ENCODE data around the gene TPSAB1. TPM values are rescaled to one million over a fixed set of nuclear protein-coding genes. Genes with fewer than 3 reads are reported as not detected.
"Not testable (repeated sequence)": the region's sequence is repeated elsewhere in the genome, so short reads cannot be mapped to it uniquely, and the experiment has no call there.

The TPSAB1 gene
- total RNA-seq, 1 experiment from 2014 or later, result not detected

DNA sequence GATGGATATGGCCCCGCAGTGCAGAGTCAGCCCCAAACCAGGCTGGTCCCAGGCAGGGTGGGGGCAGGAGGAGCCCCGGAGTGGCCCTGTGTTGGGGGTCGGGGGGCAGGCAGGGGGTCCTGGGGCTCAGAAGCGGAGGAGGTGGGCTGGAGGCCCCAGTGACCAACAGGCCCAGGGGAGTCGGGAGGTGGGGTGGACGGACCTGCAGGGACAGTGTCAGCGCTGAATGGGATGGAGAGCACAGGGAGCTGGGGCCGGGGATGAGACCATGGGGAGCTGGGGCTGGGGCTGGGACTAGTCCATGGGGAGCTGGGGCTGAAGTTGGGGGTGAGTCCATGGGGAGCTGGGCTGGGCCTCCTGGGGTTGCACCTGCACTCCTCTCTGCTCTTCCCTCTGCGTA, 930 bp upstream of the TPSAB1 start:
- H3K9me3 ChIP-seq; H3K4me1 ChIP-seq; H3K9me3 Mint-ChIP-seq (ENCODE audit: unreplicated experiment); CTCF ChIA-PET; DNase-seq; H3K27ac Mint-ChIP-seq (ENCODE audit: unreplicated experiment); POLR2A ChIA-PET; H3K4me1 Mint-ChIP-seq (ENCODE audit: low read depth, unreplicated experiment); H3K4me3 Mint-ChIP-seq (ENCODE audit: unreplicated experiment); BruUV-seq (replicated peaks); H3K27me3 Mint-ChIP-seq (ENCODE audit: insufficient read depth, unreplicated experiment); intact Hi-C loops (cut with micrococcal nuclease; ENCODE audit: unreplicated experiment); H3K36me3 ChIP-seq (ENCODE audit: control insufficient read depth, insufficient read depth, low read length); H3K27me3 ChIP-seq (replicated peaks; ENCODE audit: control insufficient read depth, insufficient read depth, low read length); H3K4me3 ChIP-seq (ENCODE audit: low read depth, low read length); H3K36me3 Mint-ChIP-seq (ENCODE audit: insufficient read depth, unreplicated experiment): not testable (repeated sequence)

DNA sequence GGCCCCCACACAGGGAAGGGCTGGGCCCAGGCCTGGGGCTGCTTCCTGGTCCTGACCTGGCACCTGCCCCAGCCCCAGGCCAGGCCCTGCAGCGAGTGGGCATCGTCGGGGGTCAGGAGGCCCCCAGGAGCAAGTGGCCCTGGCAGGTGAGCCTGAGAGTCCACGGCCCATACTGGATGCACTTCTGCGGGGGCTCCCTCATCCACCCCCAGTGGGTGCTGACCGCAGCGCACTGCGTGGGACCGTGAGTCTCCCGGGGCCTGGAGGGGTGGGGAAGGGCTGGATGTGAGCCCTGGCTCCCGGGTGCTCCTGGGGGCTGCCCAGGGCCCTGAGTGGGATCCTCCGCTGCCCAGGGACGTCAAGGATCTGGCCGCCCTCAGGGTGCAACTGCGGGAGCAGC, 576 bp downstream of the TPSAB1 start:
- H3K9me3 Mint-ChIP-seq (ENCODE audit: unreplicated experiment); H3K4me3 ChIP-seq (ENCODE audit: low read depth, low read length); H3K4me1 Mint-ChIP-seq (ENCODE audit: low read depth, unreplicated experiment); POLR2A ChIA-PET; intact Hi-C loops (cut with micrococcal nuclease; ENCODE audit: unreplicated experiment); DNase-seq; H3K4me1 ChIP-seq; H3K36me3 ChIP-seq (ENCODE audit: control insufficient read depth, insufficient read depth, low read length); H3K4me3 Mint-ChIP-seq (ENCODE audit: unreplicated experiment); H3K27me3 ChIP-seq (replicated peaks; ENCODE audit: control insufficient read depth, insufficient read depth, low read length); H3K36me3 Mint-ChIP-seq (ENCODE audit: insufficient read depth, unreplicated experiment); CTCF ChIA-PET; H3K9me3 ChIP-seq; BruUV-seq (replicated peaks); H3K27me3 Mint-ChIP-seq (ENCODE audit: insufficient read depth, unreplicated experiment); H3K27ac Mint-ChIP-seq (ENCODE audit: unreplicated experiment): not testable (repeated sequence)

DNA sequence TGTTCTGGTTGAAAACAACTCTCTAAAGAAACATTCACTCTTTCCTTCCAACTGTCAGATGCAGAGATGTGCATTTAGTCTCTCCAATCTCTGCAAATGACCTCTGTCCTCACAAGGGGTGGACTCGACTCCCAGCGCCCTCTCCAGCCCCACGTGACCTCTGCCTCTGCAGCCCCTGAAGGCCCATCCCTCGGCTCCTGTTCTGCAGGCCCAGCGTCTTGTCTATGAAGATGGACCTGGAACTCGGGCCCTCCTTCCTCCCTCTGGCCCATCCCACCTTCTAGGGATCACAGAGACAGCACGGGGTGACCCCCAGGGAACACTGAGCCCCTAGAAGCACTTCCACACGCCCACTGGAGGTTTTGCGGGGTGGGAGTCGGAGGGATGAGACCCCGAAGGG, 2.9 kb downstream of the TPSAB1 start:
- BruUV-seq (replicated peaks); DNase-seq; H3K36me3 ChIP-seq (ENCODE audit: control insufficient read depth, insufficient read depth, low read length); H3K27me3 ChIP-seq (replicated peaks; ENCODE audit: control insufficient read depth, insufficient read depth, low read length); H3K36me3 Mint-ChIP-seq (ENCODE audit: insufficient read depth, unreplicated experiment); H3K4me1 ChIP-seq; H3K27me3 Mint-ChIP-seq (ENCODE audit: insufficient read depth, unreplicated experiment); CTCF ChIA-PET; H3K27ac Mint-ChIP-seq (ENCODE audit: unreplicated experiment); H3K4me1 Mint-ChIP-seq (ENCODE audit: low read depth, unreplicated experiment); H3K4me3 Mint-ChIP-seq (ENCODE audit: unreplicated experiment); H3K9me3 ChIP-seq; POLR2A ChIA-PET; intact Hi-C loops (cut with micrococcal nuclease; ENCODE audit: unreplicated experiment); H3K9me3 Mint-ChIP-seq (ENCODE audit: unreplicated experiment); H3K4me3 ChIP-seq (ENCODE audit: low read depth, low read length): not testable (repeated sequence)

DNA sequence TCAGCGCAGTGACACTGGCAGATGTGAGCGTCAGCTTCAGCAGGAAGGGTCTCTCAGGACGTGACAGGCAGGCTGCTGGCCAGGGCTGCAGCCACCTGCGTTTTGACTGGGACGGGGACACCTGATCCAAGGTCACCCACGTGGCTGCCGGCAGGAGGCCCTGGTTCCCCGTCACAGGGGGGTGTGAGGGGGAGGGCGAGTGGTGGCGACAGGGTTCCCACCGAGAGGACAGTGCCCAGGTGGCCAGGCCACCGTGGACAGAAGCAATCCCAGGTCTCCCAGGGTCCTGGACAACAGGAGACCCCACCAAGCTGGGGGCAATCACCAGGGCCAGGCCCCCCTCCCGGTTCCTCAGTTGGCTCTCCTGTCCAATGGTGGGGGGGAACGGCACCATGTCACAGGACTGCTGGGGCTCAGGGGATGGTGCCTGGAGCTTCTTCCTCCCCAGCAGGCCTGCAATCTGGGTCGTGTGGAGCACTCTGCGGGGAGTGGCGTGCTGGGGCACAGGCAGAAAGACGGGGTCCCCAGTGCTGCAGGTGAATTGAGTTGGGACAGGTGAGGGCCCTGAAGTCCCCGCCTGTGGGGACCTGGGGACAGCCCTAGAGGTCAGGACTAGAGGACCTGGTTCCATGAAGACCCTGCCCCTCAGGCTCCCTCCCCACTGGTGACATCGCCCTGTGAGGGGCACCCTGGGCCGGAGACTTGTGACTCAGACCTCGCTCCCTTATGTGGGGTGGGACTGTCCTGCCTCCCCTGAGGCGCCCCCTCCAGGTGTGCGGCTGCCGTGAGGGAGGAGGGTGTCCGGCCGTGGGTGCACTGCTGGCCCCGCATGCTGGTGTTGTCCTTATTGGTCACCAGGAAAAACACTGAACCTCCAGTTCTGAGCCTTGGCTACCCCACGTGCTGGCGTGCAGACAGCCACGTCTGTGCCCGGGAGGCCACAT, 3.7 kb downstream of the TPSAB1 start:
- H3K36me3 ChIP-seq (ENCODE audit: control insufficient read depth, insufficient read depth, low read length); BruUV-seq (replicated peaks); H3K4me1 Mint-ChIP-seq (ENCODE audit: low read depth, unreplicated experiment); H3K27me3 ChIP-seq (replicated peaks; ENCODE audit: control insufficient read depth, insufficient read depth, low read length); H3K27me3 Mint-ChIP-seq (ENCODE audit: insufficient read depth, unreplicated experiment); H3K36me3 Mint-ChIP-seq (ENCODE audit: insufficient read depth, unreplicated experiment); DNase-seq; H3K9me3 ChIP-seq; intact Hi-C loops (cut with micrococcal nuclease; ENCODE audit: unreplicated experiment); CTCF ChIA-PET; H3K4me3 Mint-ChIP-seq (ENCODE audit: unreplicated experiment); POLR2A ChIA-PET; H3K4me3 ChIP-seq (ENCODE audit: low read depth, low read length); H3K27ac Mint-ChIP-seq (ENCODE audit: unreplicated experiment); H3K4me1 ChIP-seq; H3K9me3 Mint-ChIP-seq (ENCODE audit: unreplicated experiment): not testable (repeated sequence)

DNA sequence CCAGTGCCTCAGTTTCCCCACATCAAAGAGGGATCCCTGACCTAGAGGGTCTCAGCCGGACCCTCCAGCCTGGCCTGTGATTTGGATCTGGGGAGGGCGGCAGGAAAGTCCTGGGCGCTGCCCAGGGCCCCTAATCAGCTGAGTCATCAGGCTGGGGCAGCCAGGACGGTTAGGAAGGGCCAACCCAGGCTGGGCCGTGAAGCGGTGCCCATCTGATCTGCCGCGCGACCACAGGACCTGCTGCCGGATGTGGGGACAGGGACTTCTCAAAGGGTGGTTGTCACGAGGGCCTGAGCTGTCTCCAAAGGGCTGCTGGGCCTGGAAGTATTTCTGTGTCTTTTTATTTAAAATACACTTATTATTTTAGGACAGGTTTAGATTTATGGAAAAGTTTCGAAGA, 4.4 kb downstream of the TPSAB1 start:
- Mint-ChIP-seq H3K4me3 (ENCODE audit: unreplicated experiment) (no peak overlapping the region), H3K27ac (ENCODE audit: unreplicated experiment) (no peak overlapping the region), H3K27me3 (ENCODE audit: insufficient read depth, unreplicated experiment) (no peaks in the 10 kb centered on the region), H3K9me3 (ENCODE audit: unreplicated experiment) (no peaks in the 10 kb centered on the region), H3K4me1 (ENCODE audit: low read depth, unreplicated experiment) (no peaks in the 10 kb centered on the region), H3K36me3 (ENCODE audit: insufficient read depth, unreplicated experiment) (no peaks in the 10 kb centered on the region)
- CTCF ChIA-PET, result no interaction called here
- no TSS peak for BruUV-seq (replicated peaks)
- Histone ChIP-seq H3K4me3 (ENCODE audit: low read depth, low read length) (no peak overlapping the region), H3K9me3 (no peaks in the 10 kb centered on the region), H3K36me3 (ENCODE audit: control insufficient read depth, insufficient read depth, low read length) (no peaks in the 10 kb centered on the region), H3K4me1 (no peaks in the 10 kb centered on the region), H3K27me3 (replicated peaks; ENCODE audit: control insufficient read depth, insufficient read depth, low read length) (no peaks in the 10 kb centered on the region)
- POLR2A ChIA-PET, result interaction anchor here (0.6 kb wide), 1 partner anchor 1139 kb away, joined by 12 read pairs; no protein-coding TSS in a partner anchor
- TF ChIP-seq, protein P1, sequence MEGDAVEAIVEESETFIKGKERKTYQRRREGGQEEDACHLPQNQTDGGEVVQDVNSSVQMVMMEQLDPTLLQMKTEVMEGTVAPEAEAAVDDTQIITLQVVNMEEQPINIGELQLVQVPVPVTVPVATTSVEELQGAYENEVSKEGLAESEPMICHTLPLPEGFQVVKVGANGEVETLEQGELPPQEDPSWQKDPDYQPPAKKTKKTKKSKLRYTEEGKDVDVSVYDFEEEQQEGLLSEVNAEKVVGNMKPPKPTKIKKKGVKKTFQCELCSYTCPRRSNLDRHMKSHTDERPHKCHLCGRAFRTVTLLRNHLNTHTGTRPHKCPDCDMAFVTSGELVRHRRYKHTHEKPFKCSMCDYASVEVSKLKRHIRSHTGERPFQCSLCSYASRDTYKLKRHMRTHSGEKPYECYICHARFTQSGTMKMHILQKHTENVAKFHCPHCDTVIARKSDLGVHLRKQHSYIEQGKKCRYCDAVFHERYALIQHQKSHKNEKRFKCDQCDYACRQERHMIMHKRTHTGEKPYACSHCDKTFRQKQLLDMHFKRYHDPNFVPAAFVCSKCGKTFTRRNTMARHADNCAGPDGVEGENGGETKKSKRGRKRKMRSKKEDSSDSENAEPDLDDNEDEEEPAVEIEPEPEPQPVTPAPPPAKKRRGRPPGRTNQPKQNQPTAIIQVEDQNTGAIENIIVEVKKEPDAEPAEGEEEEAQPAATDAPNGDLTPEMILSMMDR (IDR thresholded peaks at IDR 0.05; ENCODE audit: insufficient read depth in 1 of 2, low read depth in 1 of 2, low read length in 1 of 2, severe bottlenecking in 1 of 2, unreplicated experiment in 1 of 2), result no peak
- intact Hi-C loops (cut with micrococcal nuclease; ENCODE audit: unreplicated experiment), result no loop called here
- no peak for DNase-seq

Data from Caco-2 (cell line).